GF-D8 (cell line): ENCODE results near the gene MGAT4A.
"Not testable (repeated sequence)": the region's sequence is repeated elsewhere in the genome, so short reads cannot be mapped to it uniquely, and the experiment has no call there.

Experiments
- DNase-seq: peaks from one replicate; lab custom pipeline; 2025; lab: John Stamatoyannopoulos, UW

The MGAT4A gene

GRCh38 chr2:98759827-98760625 is 29.1 kb upstream of the MGAT4A start:
- peak; percentile 45 for DNase-seq

DNA sequence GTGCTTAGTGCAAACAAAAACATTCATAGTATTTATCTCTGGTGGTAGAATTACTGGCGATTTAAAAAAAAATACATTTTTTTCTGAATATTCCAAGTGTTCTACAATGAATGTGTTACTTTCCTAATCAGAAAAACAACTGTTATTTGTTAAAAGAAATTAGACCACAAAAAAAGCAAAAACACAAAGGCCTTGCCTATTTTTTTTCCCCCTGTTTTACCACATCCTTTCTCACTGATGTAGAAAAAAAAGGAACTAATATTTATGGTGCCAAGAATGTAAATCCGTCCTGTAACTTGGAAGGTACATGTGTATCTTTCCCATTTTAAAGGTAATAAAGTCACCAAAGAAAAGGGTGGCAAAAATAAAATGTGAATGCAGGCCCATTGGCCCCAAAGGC is 28.4 kb upstream of the MGAT4A start:
- peak; percentile 61 for DNase-seq

DNA sequence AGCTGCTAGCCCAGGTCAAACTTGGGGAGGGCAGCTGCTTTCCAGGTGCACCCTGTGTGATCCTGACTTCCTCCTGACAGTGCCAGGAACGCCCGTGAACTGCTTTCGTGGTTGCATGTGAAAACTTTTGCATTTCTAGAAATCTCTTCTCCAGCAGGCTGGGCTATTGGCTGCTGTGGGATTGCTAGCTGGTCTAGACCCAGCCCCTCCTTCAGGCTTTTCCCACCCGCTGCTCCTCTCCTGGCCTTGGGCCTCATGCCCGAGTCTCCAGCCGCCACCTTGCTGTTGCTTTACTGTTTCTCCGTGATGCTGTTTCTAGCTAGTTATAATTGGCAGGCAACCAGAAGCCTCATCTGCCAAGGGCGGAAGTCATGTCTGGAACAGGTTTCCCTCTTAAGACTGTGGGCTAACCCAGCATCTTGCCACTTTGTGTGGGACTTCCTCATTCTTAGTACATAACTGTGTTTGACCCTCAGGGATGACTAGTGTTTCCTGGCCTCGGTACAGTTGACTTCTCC is 27.0 kb upstream of the MGAT4A start:
- peak; percentile 97 for DNase-seq

- DNase-seq, result no peak
These were observed 22.9 kb upstream of the MGAT4A start for GRCh38 chr2:98753801-98754200.

DNA sequence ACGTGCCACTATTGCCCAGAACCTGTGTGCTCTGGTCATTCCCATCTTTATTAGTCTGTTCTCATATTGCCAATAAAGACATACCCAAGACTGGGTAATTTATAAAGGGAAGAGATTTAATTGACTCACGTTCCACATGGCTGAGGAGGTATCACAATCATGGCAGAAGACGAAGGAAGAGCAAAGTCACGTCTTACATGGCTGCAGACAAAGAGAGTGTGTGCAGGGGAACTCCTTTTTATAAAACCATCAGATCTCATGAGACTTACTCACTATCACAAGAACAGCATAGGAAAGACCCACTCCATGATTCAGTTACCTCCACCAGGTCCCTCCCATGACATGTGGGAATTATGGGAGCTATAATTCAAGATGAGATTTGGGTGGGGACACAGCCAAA is 21.8 kb upstream of the MGAT4A start:
- DNase-seq, result not testable (repeated sequence)

DNA sequence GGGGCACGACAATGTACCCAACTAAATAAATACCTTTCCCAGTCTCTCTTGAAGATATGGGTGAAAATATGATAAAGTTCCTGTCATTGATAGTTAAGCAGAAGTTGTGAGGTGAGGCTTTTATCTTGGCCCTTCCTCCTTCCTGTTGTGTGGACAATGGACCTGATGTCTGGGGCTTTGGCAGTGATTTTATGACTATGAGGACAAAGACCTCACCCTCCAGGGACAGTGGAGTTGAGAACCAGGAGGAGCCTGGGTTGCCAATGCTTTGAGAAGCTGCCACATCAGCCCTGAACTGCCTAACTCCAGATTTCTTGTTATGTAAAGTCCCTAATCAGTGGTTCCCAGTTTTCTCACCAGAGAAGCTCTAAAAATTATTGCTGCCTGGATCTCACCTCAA is 20.8 kb upstream of the MGAT4A start:
- DNase-seq, result no peak

DNA sequence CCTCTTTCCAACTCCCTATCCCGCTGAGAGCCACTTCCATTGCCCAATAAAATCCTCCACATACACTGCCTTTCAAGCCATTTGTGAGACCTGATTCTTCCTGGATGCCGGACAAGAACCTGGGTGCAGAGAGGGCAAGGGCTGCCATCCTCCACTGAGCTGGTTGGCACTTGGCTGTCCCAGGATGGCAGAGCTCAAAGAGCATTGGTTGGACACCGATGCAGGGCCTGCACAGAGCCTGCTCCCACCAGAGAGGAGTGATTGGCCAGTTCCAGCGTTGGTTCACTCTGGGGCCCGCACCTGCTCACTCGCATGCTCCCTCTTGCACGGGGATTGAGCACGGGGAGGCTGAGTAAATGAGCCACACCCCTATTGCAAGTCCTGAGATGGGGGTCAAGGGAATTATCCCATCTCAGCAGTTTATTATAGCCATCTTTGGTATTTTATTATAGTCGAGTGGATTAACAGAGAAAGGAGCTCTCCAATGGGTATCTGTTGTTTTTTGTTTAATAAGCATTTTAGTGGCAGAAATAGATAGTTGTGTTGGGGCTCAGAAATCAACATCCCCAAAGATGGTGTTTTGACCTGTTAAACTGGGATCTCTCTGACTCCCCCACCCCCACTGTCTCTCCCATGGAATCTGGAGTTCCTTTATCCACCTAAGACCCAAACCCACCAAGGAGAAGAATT is 19.8 kb upstream of the MGAT4A start:
- DNase-seq, result no peak

DNA sequence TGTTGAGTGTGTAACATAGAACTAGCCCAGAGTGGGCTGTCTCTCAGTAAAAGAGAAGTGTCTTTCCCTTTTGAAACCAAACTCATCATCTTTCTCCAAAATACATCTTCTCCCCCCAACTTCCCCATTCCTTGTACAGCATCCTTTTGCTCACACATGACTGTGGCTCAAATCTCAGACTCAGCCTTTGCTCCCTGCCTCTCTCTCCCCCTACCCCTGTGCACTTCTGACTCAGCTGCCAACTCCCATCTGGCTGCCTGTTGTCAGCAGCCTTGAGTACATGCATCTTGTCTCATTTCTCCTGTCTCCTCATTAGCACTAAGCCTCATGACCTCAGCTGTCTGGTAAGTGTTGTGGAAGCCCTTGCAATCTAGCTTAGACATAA is 18.1 kb upstream of the MGAT4A start:
- DNase-seq, result no peak

DNA sequence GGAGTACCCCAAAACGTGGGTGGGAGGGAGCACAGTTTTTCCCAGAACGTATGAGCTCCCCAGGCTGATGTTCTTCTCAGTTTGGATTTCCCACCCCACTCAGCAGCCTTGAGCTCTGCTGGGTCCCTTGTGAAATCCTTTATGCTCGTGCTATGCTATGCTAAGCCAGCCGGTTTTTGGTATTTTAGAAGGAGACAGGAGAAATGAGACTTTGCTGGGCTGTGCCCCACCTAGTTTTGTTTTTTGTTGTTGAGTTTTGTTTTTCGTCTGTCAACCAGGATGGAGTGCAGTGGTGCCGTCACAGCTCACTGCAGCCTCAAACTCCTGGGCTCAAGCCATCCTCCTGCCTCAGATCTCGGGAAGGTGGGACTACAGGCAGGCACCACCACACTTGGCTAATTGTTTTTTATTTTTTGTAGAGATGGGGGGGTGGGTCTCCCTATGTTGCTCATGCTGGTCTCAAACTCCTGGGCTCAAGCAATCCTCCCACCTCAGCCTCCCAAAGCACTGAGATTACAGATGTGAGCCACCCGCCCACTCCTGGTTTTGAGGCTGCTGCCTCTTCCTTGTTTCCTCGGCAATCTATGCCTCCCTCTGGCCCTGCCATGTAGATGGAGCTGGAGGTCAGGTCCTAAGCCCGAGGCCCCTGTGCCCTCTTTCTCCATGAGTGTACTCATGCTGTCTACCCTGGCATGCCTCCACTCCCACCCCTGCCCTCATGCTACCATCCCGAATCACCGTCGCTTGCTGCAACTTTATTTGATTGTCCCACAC is 17.5 kb upstream of the MGAT4A start:
- no peak for DNase-seq

DNA sequence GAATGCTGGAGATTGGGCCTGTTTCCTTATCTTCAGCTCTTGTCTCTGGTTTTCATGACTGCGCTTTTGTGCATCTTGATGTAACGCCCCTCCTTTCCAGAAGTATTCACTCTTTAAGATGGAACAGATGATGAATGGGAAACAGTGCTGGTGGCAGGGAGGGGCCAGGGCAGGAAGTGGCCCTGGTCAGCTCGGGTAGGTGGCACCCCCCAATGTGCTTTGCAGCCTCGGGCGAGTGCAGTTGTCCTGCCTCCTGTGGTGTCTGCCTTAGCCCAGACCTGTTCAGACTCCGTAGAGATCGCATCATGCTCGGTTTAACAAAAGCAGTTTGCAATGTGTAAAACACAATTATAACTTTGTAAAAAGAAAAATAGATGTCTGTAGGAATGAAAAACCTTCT is 17.0 kb upstream of the MGAT4A start:
- DNase-seq, result no peak

GRCh38 chr2:98746426-98746825 is 15.5 kb upstream of the MGAT4A start:
- DNase-seq, result no peak

DNA sequence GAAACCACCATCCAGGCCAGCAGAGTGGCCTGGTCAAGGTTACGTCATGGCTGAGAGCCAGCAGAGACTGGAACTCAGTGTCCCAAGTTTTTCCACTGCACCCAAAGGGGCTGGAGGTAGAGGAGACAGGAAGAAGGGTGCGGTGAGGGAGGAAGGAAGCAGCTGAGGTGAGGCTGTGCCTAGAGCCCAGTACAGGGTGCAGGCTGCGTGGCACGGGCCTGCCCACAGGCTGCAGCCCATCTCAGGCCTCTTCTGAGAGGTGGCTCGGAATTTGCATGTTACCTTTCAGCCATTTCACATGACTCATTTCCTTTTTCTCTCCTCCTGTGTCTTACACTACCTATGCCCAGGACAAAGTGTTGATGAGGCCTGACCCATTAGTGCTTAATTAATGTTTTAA is 13.7 kb upstream of the MGAT4A start:
- no peak for DNase-seq

DNA sequence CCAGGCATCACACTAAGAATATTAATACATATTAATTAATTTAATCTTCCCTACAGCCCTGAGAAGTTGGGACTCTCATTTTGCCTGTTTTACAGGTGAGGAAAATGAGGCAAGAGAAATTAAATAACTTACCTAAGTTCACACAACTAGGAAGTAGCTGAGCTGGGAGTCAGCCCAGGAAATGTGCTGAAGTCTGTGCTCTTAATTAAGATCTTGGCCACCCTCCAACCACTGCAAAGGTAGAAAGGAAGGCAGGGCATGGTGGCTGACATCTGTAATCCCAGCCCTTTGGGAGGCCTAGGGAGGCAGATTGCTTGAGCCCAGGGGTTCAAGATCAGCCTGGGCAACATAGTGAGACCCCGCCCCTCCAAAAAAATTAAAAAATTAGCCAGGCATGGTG is 12.9 kb upstream of the MGAT4A start:
- DNase-seq, result no peak

GRCh38 chr2:98739020-98739419 is 8.1 kb upstream of the MGAT4A start:
- DNase-seq, result no peak

DNA sequence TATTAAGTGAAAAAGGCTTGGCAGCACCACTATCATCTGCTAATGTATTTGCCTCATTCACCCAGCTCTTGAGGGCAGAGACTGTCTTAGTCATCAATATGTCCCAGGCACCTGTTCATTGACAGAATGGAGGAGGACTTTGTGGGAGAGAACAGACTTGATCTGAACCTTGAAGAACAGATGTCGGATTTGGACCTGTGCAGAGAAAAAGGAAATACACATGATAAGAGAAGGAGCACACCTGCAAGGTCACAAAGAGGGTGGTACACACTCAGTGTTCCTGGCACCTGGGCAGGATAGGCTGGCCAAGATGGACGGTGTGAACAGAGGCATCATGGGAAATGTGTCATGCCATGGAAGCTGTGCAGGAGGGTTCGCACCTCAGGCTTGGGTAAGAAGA is 7.4 kb upstream of the MGAT4A start:
- DNase-seq, result no peak

GRCh38 chr2:98737848-98738247 is 6.9 kb upstream of the MGAT4A start:
- DNase-seq, result no peak

DNA sequence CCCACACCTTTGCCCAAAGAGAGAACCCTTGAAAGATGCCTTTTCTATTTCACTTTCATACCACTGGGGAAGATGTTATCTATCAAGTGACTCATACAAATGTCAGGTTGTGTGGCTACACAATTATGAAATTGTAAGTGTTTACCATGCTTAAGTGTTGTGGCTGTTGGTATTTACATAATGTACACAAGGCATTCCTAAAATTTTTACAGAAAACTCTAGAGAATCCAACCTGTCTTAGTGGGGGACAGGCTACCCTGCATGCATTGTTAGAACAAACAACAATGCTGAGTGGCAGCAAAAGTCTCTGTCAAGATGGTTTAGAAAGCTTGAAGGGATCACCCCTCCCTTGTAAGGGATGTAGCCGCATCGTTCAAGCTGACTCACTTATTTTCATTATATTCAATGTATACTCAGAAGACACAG is 5.5 kb upstream of the MGAT4A start:
- no peak for DNase-seq

GRCh38 chr2:98734823-98735260 is 3.9 kb upstream of the MGAT4A start:
- peak; percentile 15 for DNase-seq

- DNase-seq, result no peak
These were observed 3.2 kb upstream of the MGAT4A start for GRCh38 chr2:98734162-98734561.

GRCh38 chr2:98732430-98733051 is 1.6 kb upstream of the MGAT4A start:
- no peak for DNase-seq

GRCh38 chr2:98731894-98732349 is 990 bp upstream of the MGAT4A start:
- DNase-seq, result peak; percentile 32

DNA sequence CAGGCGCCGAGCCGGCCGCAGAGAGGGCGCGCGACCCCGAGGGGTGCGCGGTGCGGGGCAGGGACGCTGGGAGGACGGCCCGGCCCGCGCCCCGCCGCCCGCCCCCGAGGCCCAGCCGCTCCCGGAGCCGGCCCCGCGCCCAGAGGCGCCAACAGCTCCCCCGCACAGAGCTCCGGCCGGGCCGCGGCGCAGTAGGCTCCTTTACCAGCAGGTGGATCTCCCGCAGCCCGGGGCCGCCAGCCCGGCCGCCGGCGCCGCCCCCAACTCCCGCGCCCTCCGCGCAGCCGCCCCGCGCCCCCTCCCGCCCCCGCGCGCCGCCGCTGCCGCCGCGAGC is 258 bp downstream of the MGAT4A start:
- no peak for DNase-seq
